Large intestine (tissue), 3 donors: ENCODE data around the gene GLB1L3. TPM values are rescaled to one million over a fixed set of nuclear protein-coding genes. Genes with fewer than 3 reads are reported as not detected.

Source experiments
- DNase-seq, 2 donors: peaks; one replicate each; pipeline versions ENCODE4 v3.0.0 to v3.0.0-alpha.2; 2013
- H3K27ac ChIP-seq: one replicate; pipeline ENCODE4 v1.5.1; 2013; ENCODE audit warnings: low read length
- H3K27me3 ChIP-seq: 2 replicates; pipeline ENCODE4 v1.6.1; 2013; ENCODE audit warnings: low read length; ENCODE audit not compliant: control insufficient read depth, insufficient read depth
- H3K36me3 ChIP-seq: 2 replicates; pipeline ENCODE4 v1.6.1; 2013; ENCODE audit warnings: low read length; ENCODE audit not compliant: control insufficient read depth, insufficient read depth
- H3K4me1 ChIP-seq: one replicate; pipeline ENCODE4 v1.6.1; 2013; ENCODE audit warnings: low read length; ENCODE audit not compliant: control insufficient read depth, insufficient read depth
- H3K4me3 ChIP-seq: one replicate; pipeline ENCODE4 v1.5.1; 2013; ENCODE audit warnings: low read length
- H3K9me3 ChIP-seq: one replicate; pipeline ENCODE4 v1.6.1; 2013; ENCODE audit warnings: mild to moderate bottlenecking, low read depth, low read length, moderate library complexity; ENCODE audit not compliant: control insufficient read depth
- WGBS: methylation state at CpG from one replicate; pipeline ENCODE4 v1.1.5; 2013; ENCODE audit warnings: low lambda C conversion rate; ENCODE audit not compliant: insufficient coverage; 5-methylcytosine and 5-hydroxymethylcytosine counted together
- polyA plus RNA-seq: library from polyadenylated mRNA; unstranded; fragments of 120-200 nt; gene quantifications from one replicate; pipeline ENCODE4 v1.2.1, GENCODE V29; 2013

GLB1L3 gene
- polyA plus RNA-seq, 1 donor, result 0.04 TPM

DNA sequence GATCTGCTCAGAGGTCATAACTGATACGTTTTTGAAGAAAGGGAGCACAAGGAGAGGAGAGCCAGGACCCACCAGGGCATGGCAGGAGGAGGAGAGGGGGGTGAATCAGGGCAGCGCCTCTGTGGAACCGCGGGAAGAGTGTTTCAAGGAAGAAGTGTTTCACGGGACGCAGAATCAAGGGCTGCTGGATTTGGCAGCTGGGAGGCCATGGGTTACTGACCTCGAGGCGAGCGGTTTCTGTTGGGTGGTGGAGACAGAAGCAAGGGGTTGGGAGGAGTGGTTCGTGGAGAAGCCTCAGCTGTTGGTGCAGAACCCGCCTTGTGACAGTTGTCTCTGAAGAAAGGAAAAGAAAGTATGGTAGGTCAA is 38.6 kb upstream of the GLB1L3 start:
- DNase-seq, result no peak
- H3K36me3 ChIP-seq, result peaks cover 57% of the 10 kb centered on the region
- WGBS, result no CpG with 5 or more reads among the region's 11 CpGs
- no peaks in the 10 kb centered on the region for H3K9me3 ChIP-seq
- H3K4me1 ChIP-seq, result no peaks in the 10 kb centered on the region
- no peak overlapping the region for H3K4me3 ChIP-seq
- no peaks in the 10 kb centered on the region for H3K27me3 ChIP-seq
- no peak overlapping the region for H3K27ac ChIP-seq

DNA sequence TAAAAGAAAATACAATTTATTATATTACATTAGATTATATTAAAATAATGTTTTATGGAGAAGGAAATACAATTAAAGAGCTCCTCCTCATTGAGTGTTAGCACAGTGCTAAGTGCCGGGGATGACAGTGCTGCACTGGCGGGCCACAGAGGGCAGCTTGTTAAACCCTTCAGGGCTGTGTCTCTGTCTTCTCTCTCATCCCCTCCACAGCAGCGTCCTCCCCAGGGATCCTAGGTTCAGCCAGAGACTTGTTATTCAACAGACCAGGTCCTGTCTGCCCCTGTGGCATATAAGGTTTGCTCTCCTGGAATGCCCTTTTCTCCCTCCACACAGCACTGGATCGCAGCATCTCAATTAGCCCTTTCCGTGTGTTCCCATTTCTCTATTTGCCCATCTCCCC is 37.2 kb upstream of the GLB1L3 start:
- no peaks in the 10 kb centered on the region for H3K27me3 ChIP-seq
- H3K4me1 ChIP-seq, result no peaks in the 10 kb centered on the region
- no peaks in the 10 kb centered on the region for H3K9me3 ChIP-seq
- H3K27ac ChIP-seq, result no peak overlapping the region
- H3K36me3 ChIP-seq, result peaks cover 69% of the 10 kb centered on the region
- WGBS, result 100% methylated on average over 2 of the region's 5 CpGs
- H3K4me3 ChIP-seq, result no peak overlapping the region
- no peak for DNase-seq

GRCh38 chr11:134240592-134240991 is 35.6 kb upstream of the GLB1L3 start:
- no peak overlapping the region for H3K4me3 ChIP-seq
- H3K9me3 ChIP-seq, result no peaks in the 10 kb centered on the region
- H3K27me3 ChIP-seq, result no peaks in the 10 kb centered on the region
- H3K36me3 ChIP-seq, result peaks cover 77% of the 10 kb centered on the region
- no peak for DNase-seq
- H3K4me1 ChIP-seq, result no peaks in the 10 kb centered on the region
- no peak overlapping the region for H3K27ac ChIP-seq
- WGBS, result no CpG with 5 or more reads among the region's 6 CpGs

DNA sequence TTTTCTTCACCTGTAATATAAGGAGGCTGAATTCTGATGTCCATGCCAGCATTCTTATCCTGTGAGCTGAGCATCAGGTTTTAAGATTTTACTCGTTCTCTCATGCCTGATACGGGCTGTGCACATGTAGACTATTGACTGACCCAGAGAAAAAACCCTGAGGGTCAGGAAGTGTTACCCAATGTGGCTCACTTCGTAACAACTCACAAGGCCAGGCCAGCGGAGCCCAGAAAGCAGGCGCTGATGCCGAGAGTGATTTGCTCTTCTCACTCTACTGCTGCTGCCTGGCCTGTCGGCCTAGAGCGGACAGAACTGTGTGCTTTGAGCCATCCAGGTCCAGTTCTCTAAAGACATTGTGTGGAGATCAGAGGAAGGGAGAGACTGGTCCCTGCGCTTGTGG is 33.8 kb upstream of the GLB1L3 start:
- Histone ChIP-seq H3K36me3 (peaks cover 85% of the 10 kb centered on the region), H3K4me1 (no peaks in the 10 kb centered on the region), H3K27ac (no peak overlapping the region), H3K9me3 (no peaks in the 10 kb centered on the region), H3K4me3 (no peak overlapping the region), H3K27me3 (no peaks in the 10 kb centered on the region)
- 100% methylated on average over 1 of the region's 9 CpGs for WGBS
- DNase-seq, result no peak

GRCh38 chr11:134243913-134244312 is 32.3 kb upstream of the GLB1L3 start:
- H3K27me3 ChIP-seq, result no peaks in the 10 kb centered on the region
- H3K4me1 ChIP-seq, result no peaks in the 10 kb centered on the region
- H3K36me3 ChIP-seq, result peaks cover 96% of the 10 kb centered on the region
- WGBS, result no CpG with 5 or more reads among the region's 4 CpGs
- DNase-seq, result no peak
- no peak overlapping the region for H3K27ac ChIP-seq
- no peaks in the 10 kb centered on the region for H3K9me3 ChIP-seq
- H3K4me3 ChIP-seq, result no peak overlapping the region

GRCh38 chr11:134244593-134244992 is 31.6 kb upstream of the GLB1L3 start:
- H3K36me3 ChIP-seq, result peaks cover 95% of the 10 kb centered on the region
- no peak for DNase-seq
- no peaks in the 10 kb centered on the region for H3K9me3 ChIP-seq
- no peak overlapping the region for H3K4me3 ChIP-seq
- no peaks in the 10 kb centered on the region for H3K27me3 ChIP-seq
- H3K27ac ChIP-seq, result no peak overlapping the region
- H3K4me1 ChIP-seq, result no peaks in the 10 kb centered on the region
- no CpG with 5 or more reads among the region's 7 CpGs for WGBS

- WGBS, result no CpG with 5 or more reads among the region's 14 CpGs
- DNase-seq, result no peak
- Histone ChIP-seq H3K36me3 (peaks cover 95% of the 10 kb centered on the region), H3K9me3 (no peaks in the 10 kb centered on the region), H3K4me1 (no peaks in the 10 kb centered on the region), H3K4me3 (no peak overlapping the region), H3K27ac (no peak overlapping the region), H3K27me3 (no peaks in the 10 kb centered on the region)
Measured at GRCh38 chr11:134245434-134245833, 30.7 kb upstream of the GLB1L3 start.

DNA sequence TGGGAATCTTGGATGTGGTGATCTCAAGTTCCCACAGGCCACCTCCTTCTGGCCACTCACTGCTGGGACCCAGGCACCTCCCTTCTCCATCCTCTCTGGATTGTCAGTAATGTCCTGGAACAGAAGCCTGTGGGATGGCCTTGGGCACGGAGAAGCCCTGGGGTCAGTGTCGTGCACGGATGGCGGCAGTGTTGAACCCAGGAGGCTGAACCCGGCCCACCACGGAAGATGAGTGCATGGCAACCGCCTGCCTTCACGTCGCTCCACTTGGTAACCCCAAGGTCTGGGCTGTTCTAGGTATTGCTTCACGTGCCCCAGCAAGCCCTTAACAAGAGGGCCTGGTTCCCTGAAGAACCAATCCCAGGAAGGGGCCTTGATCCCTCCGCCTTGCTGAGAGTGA is 30.1 kb upstream of the GLB1L3 start:
- Histone ChIP-seq H3K36me3 (peaks cover 98% of the 10 kb centered on the region), H3K4me1 (no peaks in the 10 kb centered on the region), H3K9me3 (no peaks in the 10 kb centered on the region), H3K4me3 (no peak overlapping the region), H3K27ac (no peak overlapping the region), H3K27me3 (no peaks in the 10 kb centered on the region)
- WGBS, result no CpG with 5 or more reads among the region's 11 CpGs
- DNase-seq, result no peak

- H3K4me1 ChIP-seq, result peaks cover 2% of the 10 kb centered on the region
- no CpG with 5 or more reads among the region's 4 CpGs for WGBS
- no peaks in the 10 kb centered on the region for H3K9me3 ChIP-seq
- no peak overlapping the region for H3K27ac ChIP-seq
- H3K27me3 ChIP-seq, result no peaks in the 10 kb centered on the region
- peaks cover 92% of the 10 kb centered on the region for H3K36me3 ChIP-seq
- DNase-seq, result no peak
- no peak overlapping the region for H3K4me3 ChIP-seq
Measured at GRCh38 chr11:134246678-134247077, 29.5 kb upstream of the GLB1L3 start.

DNA sequence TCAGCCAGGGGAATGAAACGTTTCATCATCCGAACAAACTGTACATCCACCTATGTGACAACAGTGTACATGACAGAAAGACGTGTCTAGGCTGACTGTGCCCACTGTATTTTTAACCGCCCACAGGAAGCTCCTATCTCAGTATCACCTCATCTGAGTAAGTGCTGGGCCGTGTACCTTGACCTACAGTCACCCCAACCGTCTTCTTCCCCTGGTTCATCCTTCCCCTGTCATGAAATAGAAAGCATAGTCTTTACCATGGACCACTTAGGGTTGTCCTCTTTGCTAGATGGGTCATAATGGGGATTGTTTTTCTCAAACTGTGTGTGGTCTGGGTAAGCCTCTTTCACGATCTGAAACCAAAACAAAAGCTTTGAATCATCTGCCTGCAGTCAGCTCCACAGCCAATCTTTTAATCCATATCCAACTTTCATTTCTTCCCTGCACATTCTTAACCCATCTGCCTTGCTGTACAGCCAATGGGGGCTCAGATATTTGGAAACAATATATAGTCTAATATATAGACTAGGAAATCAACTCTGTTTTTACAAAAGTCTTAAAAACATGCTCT is 27.2 kb upstream of the GLB1L3 start:
- H3K27ac ChIP-seq, result no peak overlapping the region
- H3K36me3 ChIP-seq, result peaks cover 70% of the 10 kb centered on the region
- 67% methylated on average over 1 of the region's 7 CpGs for WGBS
- no peak overlapping the region for H3K4me3 ChIP-seq
- no peak for DNase-seq
- H3K4me1 ChIP-seq, result peaks cover 9% of the 10 kb centered on the region
- H3K9me3 ChIP-seq, result no peaks in the 10 kb centered on the region
- H3K27me3 ChIP-seq, result no peaks in the 10 kb centered on the region

DNA sequence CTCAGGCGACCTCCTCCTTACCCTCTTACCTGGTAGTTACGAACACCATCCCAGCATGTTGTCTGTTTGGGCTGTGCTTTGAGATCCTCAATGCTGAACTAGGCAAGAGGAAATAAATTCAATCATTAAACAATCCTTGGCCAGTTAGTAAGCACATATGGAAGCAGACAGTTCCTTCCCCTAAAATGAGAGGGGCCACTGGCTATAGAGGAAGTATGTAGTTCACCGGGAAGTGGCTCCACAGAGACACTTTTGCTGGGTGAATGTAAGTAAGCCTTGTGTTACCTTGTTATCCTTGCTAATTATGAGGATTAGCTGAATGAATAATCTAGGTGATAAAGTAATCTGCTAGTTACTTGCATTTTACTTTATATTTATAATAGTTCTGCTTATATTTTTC is 25.9 kb upstream of the GLB1L3 start:
- H3K27ac ChIP-seq, result no peak overlapping the region
- no CpG with 5 or more reads among the region's 3 CpGs for WGBS
- no peak for DNase-seq
- no peak overlapping the region for H3K4me3 ChIP-seq
- peaks cover 57% of the 10 kb centered on the region for H3K36me3 ChIP-seq
- no peaks in the 10 kb centered on the region for H3K9me3 ChIP-seq
- H3K27me3 ChIP-seq, result no peaks in the 10 kb centered on the region
- peaks cover 12% of the 10 kb centered on the region for H3K4me1 ChIP-seq
